Calu3 (cell line): ENCODE data around the gene HHATL. TPM values are rescaled to one million over a fixed set of nuclear protein-coding genes. Genes with fewer than 3 reads are reported as not detected.

Source experiments
- BruUV-seq: library from RNA; stranded (reverse); fragments of 400-500 nt; replicated peaks from 2 replicates; lab custom pipeline; 2021; lab: Mats Ljungman, UMichigan
- CTCF ChIA-PET: fragments of 300-600 bp; sonication (Branson Sonifier 250); formaldehyde crosslinking; loops from one replicate; lab custom pipeline; 2022; ENCODE audit warnings: antibody characterized with exemption; lab: Charles Lee
- DNase-seq: peaks from one replicate; pipeline ENCODE4 v3.0.0; 2022
- H3K27ac Mint-ChIP-seq: one replicate; pipeline ENCODE4 v1.8.0; 2022; ENCODE audit warnings: mixed read lengths; ENCODE audit not compliant: unreplicated experiment
- H3K27me3 Mint-ChIP-seq: one replicate; pipeline ENCODE4 v1.8.0; 2022; ENCODE audit warnings: mixed read lengths; ENCODE audit not compliant: unreplicated experiment
- H3K36me3 Mint-ChIP-seq: one replicate; pipeline ENCODE4 v1.8.0; 2022; ENCODE audit warnings: mild to moderate bottlenecking, moderate library complexity, mixed read lengths; ENCODE audit not compliant: insufficient read depth, unreplicated experiment
- H3K4me1 Mint-ChIP-seq: one replicate; pipeline ENCODE4 v1.8.0; 2022; ENCODE audit warnings: mild to moderate bottlenecking, low read depth, mixed read lengths; ENCODE audit not compliant: unreplicated experiment
- H3K4me3 Mint-ChIP-seq: one replicate; pipeline ENCODE4 v1.8.0; 2022; ENCODE audit warnings: mild to moderate bottlenecking, low read depth, moderate library complexity, mixed read lengths; ENCODE audit not compliant: unreplicated experiment
- H3K9me3 Mint-ChIP-seq: one replicate; pipeline ENCODE4 v1.8.0; 2022; ENCODE audit warnings: low read depth, mixed read lengths; ENCODE audit not compliant: unreplicated experiment
- CTCF ChIP-seq: fragments of 200-600 bp; IDR thresholded peaks from one replicate; pipeline ENCODE4 v1.8.0; 2022; ENCODE audit warnings: antibody characterized with exemption; ENCODE audit not compliant: unreplicated experiment
- intact Hi-C: fragments of 100-400 bp; cut with micrococcal nuclease; formaldehyde crosslinking; loops from one replicate; pipeline ENCODE4 v1.10.0; 2022; ENCODE audit not compliant: unreplicated experiment
- total RNA-seq: library from RNA; stranded (reverse); gene quantifications from 2 replicates; pipeline ENCODE4 v1.2.3, GENCODE V29; 2022

The HHATL gene
- total RNA-seq, 1 experiment from 2014 or later = not detected

GRCh38 chr3:42680271-42680670, 22.3 kb downstream of the HHATL start:
- H3K27ac Mint-ChIP-seq = no peak overlapping the region
- no peak for DNase-seq
- H3K4me1 Mint-ChIP-seq = peaks cover 6% of the 10 kb centered on the region
- H3K9me3 Mint-ChIP-seq = no peaks in the 10 kb centered on the region
- intact Hi-C loops = no loop called here
- H3K36me3 Mint-ChIP-seq = no peaks in the 10 kb centered on the region
- no peaks in the 10 kb centered on the region for H3K27me3 Mint-ChIP-seq
- no peak for TF ChIP-seq CTCF
- no peak overlapping the region for H3K4me3 Mint-ChIP-seq
- no TSS peak for BruUV-seq
- CTCF ChIA-PET = no interaction called here

DNA sequence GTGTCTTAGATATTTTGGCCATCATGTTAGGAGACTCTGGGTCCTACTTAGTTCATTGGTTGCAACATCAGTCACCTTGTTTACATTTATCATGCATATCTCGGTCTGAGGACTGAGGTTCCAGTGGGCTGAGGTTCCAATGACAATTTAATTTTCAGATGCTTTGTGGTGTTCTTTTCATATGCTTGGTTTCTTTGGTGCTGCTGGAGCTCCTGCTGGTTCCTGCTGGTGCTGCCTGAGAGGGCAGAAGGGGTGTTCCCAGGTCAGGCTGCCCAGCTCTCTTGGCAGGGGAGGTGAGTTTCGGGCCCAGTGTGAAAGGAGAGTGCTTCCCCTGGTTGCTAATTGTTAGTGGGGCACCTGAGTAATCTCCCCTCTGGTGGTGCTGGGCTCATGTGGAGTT, 24.2 kb downstream of the HHATL start:
- no peak for TF ChIP-seq CTCF
- Mint-ChIP-seq H3K27me3 (peaks cover 10% of the 10 kb centered on the region), H3K9me3 (no peaks in the 10 kb centered on the region), H3K36me3 (no peaks in the 10 kb centered on the region), H3K4me1 (peaks cover 6% of the 10 kb centered on the region), H3K27ac (no peak overlapping the region), H3K4me3 (no peak overlapping the region)
- intact Hi-C loops = no loop called here
- no TSS peak for BruUV-seq
- CTCF ChIA-PET = no interaction called here
- DNase-seq = no peak

DNA sequence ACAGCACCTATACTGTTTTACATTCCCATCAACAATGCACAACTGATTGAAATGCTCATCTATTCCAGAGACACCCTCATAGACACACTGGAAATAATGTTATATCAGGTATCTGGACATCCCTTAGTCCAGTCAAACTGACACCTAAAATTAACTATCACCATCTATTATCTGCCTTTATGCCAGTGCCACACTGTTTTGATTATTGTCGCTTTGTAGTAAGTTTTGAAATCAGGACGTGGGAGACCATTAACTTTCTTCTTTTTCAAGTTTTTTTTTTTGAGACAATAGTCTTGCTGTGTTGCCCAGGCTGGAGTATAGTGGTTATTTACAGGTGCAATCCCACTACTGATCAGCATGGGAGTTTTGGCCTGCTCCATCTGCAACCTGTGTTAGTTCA, 26.7 kb downstream of the HHATL start:
- Mint-ChIP-seq H3K9me3 (no peaks in the 10 kb centered on the region), H3K27ac (no peak overlapping the region), H3K4me3 (no peak overlapping the region), H3K27me3 (peaks cover 36% of the 10 kb centered on the region), H3K4me1 (no peaks in the 10 kb centered on the region), H3K36me3 (no peaks in the 10 kb centered on the region)
- no TSS peak for BruUV-seq
- DNase-seq = no peak
- intact Hi-C loops = no loop called here
- TF ChIP-seq CTCF = no peak
- CTCF ChIA-PET = no interaction called here

DNA sequence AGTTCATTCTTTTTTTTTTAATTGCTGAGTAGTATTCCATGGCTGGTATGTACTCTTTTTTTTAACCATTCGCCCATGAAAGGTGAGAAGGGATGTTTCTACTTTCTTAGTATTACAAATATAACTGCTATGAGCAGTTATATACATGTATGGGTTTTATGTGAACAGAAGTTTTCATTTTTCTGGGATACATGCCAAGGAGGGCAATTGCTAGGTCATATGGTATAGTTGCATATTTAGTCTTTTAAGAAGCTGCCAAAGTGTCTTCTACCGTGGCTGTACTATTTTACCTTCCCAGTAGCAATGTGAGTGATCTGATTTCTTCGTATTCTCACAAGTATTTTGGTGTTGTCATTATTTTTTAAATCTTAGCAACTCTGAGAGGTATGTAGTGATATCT, 28.5 kb downstream of the HHATL start:
- no peaks in the 10 kb centered on the region for H3K9me3 Mint-ChIP-seq
- no peak for DNase-seq

More for the DNA sequence above, 28.5 kb downstream of the HHATL start:
- BruUV-seq = no TSS peak
- no peaks in the 10 kb centered on the region for H3K4me1 Mint-ChIP-seq
- H3K36me3 Mint-ChIP-seq = no peaks in the 10 kb centered on the region
- CTCF ChIA-PET = no interaction called here
- no peak overlapping the region for H3K4me3 Mint-ChIP-seq
- H3K27ac Mint-ChIP-seq = no peak overlapping the region
- peaks cover 53% of the 10 kb centered on the region for H3K27me3 Mint-ChIP-seq
- TF ChIP-seq CTCF = no peak
- intact Hi-C loops = no loop called here
